Esophagus muscularis mucosa (tissue), 4 donors: ENCODE data around the gene TBC1D22A. TPM values are rescaled to one million over a fixed set of nuclear protein-coding genes. Genes with fewer than 3 reads are reported as not detected.

Source experiments
- DNase-seq: peaks from one replicate; pipeline ENCODE4 v3.0.0-alpha.2; 2017; ENCODE audit errors: extremely low spot score
- H3K27ac ChIP-seq, 4 donors: fragments of 200-600 bp; sonication (generic); replicated peaks in 1 of 4; 1 replicate in 3 of 4; 2 replicates in 1 of 4; pipeline ENCODE4 v1.5.1; 2016 to 2019; ENCODE audit warnings: mild to moderate bottlenecking in 1 of 4
- H3K27me3 ChIP-seq, 4 donors: fragments of 200-600 bp; sonication (generic); one replicate each; pipeline versions ENCODE4 v1.5.1 to v1.6.0; 2016 to 2019
- H3K36me3 ChIP-seq, 4 donors: fragments of 200-600 bp; sonication (generic); one replicate each; pipeline ENCODE4 v1.5.1; 2016 to 2019
- H3K4me1 ChIP-seq, 4 donors: fragments of 200-600 bp; sonication (generic); one replicate each; pipeline ENCODE4 v1.5.1; 2016 to 2019
- H3K4me3 ChIP-seq, 4 donors: fragments of 200-600 bp; sonication (generic); 1 replicate in 2 of 4; 2 replicates in 2 of 4; pipeline ENCODE4 v1.5.1; 2016 to 2019; ENCODE audit warnings: mild to moderate bottlenecking in 4 of 4, moderate library complexity in 1 of 4
- H3K9me3 ChIP-seq, 4 donors: fragments of 200-600 bp; sonication (generic); 1 replicate in 3 of 4; 2 replicates in 1 of 4; pipeline ENCODE4 v1.5.1; 2016 to 2019
- CTCF ChIP-seq, 3 experiments: fragments of 200-600 bp in 2 of 3; fragments of 450-650 bp in 1 of 3; sonication (generic) in 2 of 3; IDR thresholded peaks; one replicate each; pipeline ENCODE4 v1.5.1; 2017 to 2019; ENCODE audit warnings: antibody characterized with exemption in 3 of 3, mild to moderate bottlenecking in 2 of 3, moderate library complexity in 1 of 3
- EP300 ChIP-seq: sonication (generic); formaldehyde crosslinking; IDR thresholded peaks from one replicate; pipeline ENCODE4 v1.6.1; 2017; ENCODE audit warnings: antibody characterized with exemption
- POLR2A ChIP-seq: fragments of 450-650 bp; IDR thresholded peaks from one replicate; pipeline ENCODE4 v1.6.1; 2017; ENCODE audit warnings: antibody characterized with exemption, moderate library complexity, mild to moderate bottlenecking, low read depth
- POLR2AphosphoS5 ChIP-seq, 2 donors: sonication (generic); formaldehyde crosslinking; IDR thresholded peaks; one replicate each; pipeline ENCODE4 v1.6.1; 2017; ENCODE audit warnings: antibody characterized with exemption in 2 of 2
- WGBS: methylation state at CpG from one replicate; pipeline ENCODE4 v1.1.5; 2018; 5-methylcytosine and 5-hydroxymethylcytosine counted together
- intact Hi-C: fragments of 100-400 bp; cut with DNase I; formaldehyde crosslinking; loops from one replicate; pipeline ENCODE4 v1.15.1; 2023
- total RNA-seq, 4 donors: library from RNA; depleted of rRNA; stranded (reverse); fragments of >200 nt; gene quantifications; one replicate each; pipeline versions ENCODE4 v1.1.0 to v1.2.1, GENCODE V29; 2016

TBC1D22A gene
- total RNA-seq, 4 donors from 2014 or later = 15.2 to 20.7 (median 18.8) TPM

GRCh38 chr22:46931414-46931813 lies 169.0 kb downstream of the TBC1D22A start:
- no peak overlapping the region for H3K4me3 ChIP-seq
- WGBS = 93% methylated on average over 5 of the region's 5 CpGs
- no peak overlapping the region for H3K27ac ChIP-seq
- TF ChIP-seq POLR2AphosphoS5 (IDR thresholded peaks at IDR 0.05) = no peak
- TF ChIP-seq EP300 = no peak
- TF ChIP-seq POLR2A = no peak
- no peak for TF ChIP-seq CTCF (IDR thresholded peaks at IDR 0.05)
- peaks cover 0 to 6% (median 2%) of the 10 kb centered on the region in 4 donors for H3K4me1 ChIP-seq
- H3K27me3 ChIP-seq = no peaks in the 10 kb centered on the region
- peaks cover 0 to 8% (median 2%) of the 10 kb centered on the region in 4 donors for H3K36me3 ChIP-seq
- DNase-seq = no peak
- H3K9me3 ChIP-seq = no peaks in the 10 kb centered on the region
- intact Hi-C loops = no loop called here

- 97% methylated on average over 10 of the region's 10 CpGs for WGBS
- H3K4me1 ChIP-seq = peaks cover 0 to 6% (median 2%) of the 10 kb centered on the region in 4 donors
- no peaks in the 10 kb centered on the region for H3K27me3 ChIP-seq
- no peak overlapping the region for H3K4me3 ChIP-seq
- TF ChIP-seq POLR2AphosphoS5 (IDR thresholded peaks at IDR 0.05) (no peak), CTCF (IDR thresholded peaks at IDR 0.05) (no peak), POLR2A (no peak)
- intact Hi-C loops = no loop called here
- no peak for DNase-seq
- H3K36me3 ChIP-seq = peaks cover 0 to 8% (median 2%) of the 10 kb centered on the region in 4 donors
- H3K9me3 ChIP-seq = no peaks in the 10 kb centered on the region
- H3K27ac ChIP-seq = no peak overlapping the region
These were observed 169.4 kb downstream of the TBC1D22A start for GRCh38 chr22:46931881-46932280.

- intact Hi-C loops = no loop called here
- no peaks in the 10 kb centered on the region for H3K27me3 ChIP-seq
- no peak for TF ChIP-seq POLR2A
- no peak for TF ChIP-seq POLR2AphosphoS5 (IDR thresholded peaks at IDR 0.05)
- TF ChIP-seq CTCF (IDR thresholded peaks at IDR 0.05) = no peak
- TF ChIP-seq EP300 = no peak
- H3K36me3 ChIP-seq = peaks cover 0 to 8% (median 2%) of the 10 kb centered on the region in 4 donors
- 89% methylated on average over 10 of the region's 11 CpGs for WGBS
- H3K4me1 ChIP-seq = peaks cover 0 to 6% (median 2%) of the 10 kb centered on the region in 4 donors
- H3K9me3 ChIP-seq = no peaks in the 10 kb centered on the region
- no peak for DNase-seq
- no peak overlapping the region for H3K4me3 ChIP-seq
- H3K27ac ChIP-seq = no peak overlapping the region
These were observed 170.8 kb downstream of the TBC1D22A start for GRCh38 chr22:46933040-46933930.

- intact Hi-C loops = no loop called here
- H3K4me1 ChIP-seq = peaks cover 0 to 6% (median 2%) of the 10 kb centered on the region in 4 donors
These were observed 171.8 kb downstream of the TBC1D22A start for GRCh38 chr22:46934172-46934745.

More at GRCh38 chr22:46934172-46934745, 171.8 kb downstream of the TBC1D22A start:
- DNase-seq = no peak
- H3K27me3 ChIP-seq = no peaks in the 10 kb centered on the region
- WGBS = 95% methylated on average over 14 of the region's 14 CpGs
- peaks cover 0 to 8% (median 2%) of the 10 kb centered on the region in 4 donors for H3K36me3 ChIP-seq
- no peaks in the 10 kb centered on the region for H3K9me3 ChIP-seq
- TF ChIP-seq CTCF (IDR thresholded peaks at IDR 0.05) (no peak), EP300 (no peak), POLR2AphosphoS5 (IDR thresholded peaks at IDR 0.05) (no peak), POLR2A (no peak)
- H3K4me3 ChIP-seq = no peak overlapping the region
- H3K27ac ChIP-seq = no peak overlapping the region
